ENCODE measurements around the gene DNAJC6. TPM values are rescaled to one million over a fixed set of nuclear protein-coding genes. Genes with fewer than 3 reads are reported as not detected.

DNAJC6 gene
- total RNA-seq, 1 experiment from 2014 or later, result 6.2 TPM

DNA sequence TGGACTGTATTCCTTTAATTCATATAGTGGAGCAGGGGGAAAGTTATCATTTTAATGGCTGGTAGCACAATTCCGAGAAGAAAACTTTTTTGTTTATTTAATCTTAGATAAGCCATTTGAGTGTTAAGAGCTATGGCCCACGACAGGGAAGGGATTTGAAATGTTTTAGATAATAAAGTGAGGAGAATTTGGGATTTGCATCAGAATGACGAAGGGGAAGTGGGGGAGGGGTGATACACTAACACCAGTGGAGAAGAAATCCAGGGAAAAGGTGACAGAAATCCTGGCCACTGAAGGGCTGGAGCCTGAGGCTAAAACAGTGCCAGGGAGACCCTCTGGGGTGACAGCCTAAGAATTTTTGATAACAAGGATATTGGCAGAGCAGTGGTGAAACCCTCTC is 132.1 kb downstream of the DNAJC6 start:
- Histone ChIP-seq H3K4me1 (no peaks in the 10 kb centered on the region), H3K4me3 (ENCODE audit: low read depth, low read length) (no peak overlapping the region), H3K9me3 (no peaks in the 10 kb centered on the region), H3K27me3 (replicated peaks; ENCODE audit: control insufficient read depth, insufficient read depth, low read length) (no peaks in the 10 kb centered on the region), H3K36me3 (ENCODE audit: control insufficient read depth, insufficient read depth, low read length) (no peaks in the 10 kb centered on the region)
- Mint-ChIP-seq H3K36me3 (ENCODE audit: insufficient read depth, unreplicated experiment) (no peaks in the 10 kb centered on the region), H3K27me3 (ENCODE audit: insufficient read depth, unreplicated experiment) (no peaks in the 10 kb centered on the region), H3K4me1 (ENCODE audit: low read depth, unreplicated experiment) (peaks cover 8% of the 10 kb centered on the region), H3K4me3 (ENCODE audit: unreplicated experiment) (no peak overlapping the region), H3K27ac (ENCODE audit: unreplicated experiment) (no peak overlapping the region), H3K9me3 (ENCODE audit: unreplicated experiment) (no peaks in the 10 kb centered on the region)
- DNase-seq, result no peak
- TF ChIP-seq CTCF (IDR thresholded peaks at IDR 0.05; ENCODE audit: insufficient read depth in 1 of 2, low read depth in 1 of 2, low read length in 1 of 2, severe bottlenecking in 1 of 2, unreplicated experiment in 1 of 2), result no peak
- intact Hi-C loops (cut with micrococcal nuclease; ENCODE audit: unreplicated experiment), result no loop called here
- no TSS peak for BruUV-seq (replicated peaks)
- POLR2A ChIA-PET, result no interaction called here
- CTCF ChIA-PET, result interaction anchor here (1.0 kb wide), 1 partner anchor 18 kb away, joined by 4 read pairs; no protein-coding TSS in a partner anchor

GRCh38 chr1:65442442-65442841 is 133.1 kb downstream of the DNAJC6 start:
- intact Hi-C loops (cut with micrococcal nuclease; ENCODE audit: unreplicated experiment), result no loop called here
- H3K4me1 ChIP-seq, result no peaks in the 10 kb centered on the region
- Mint-ChIP-seq H3K4me3 (ENCODE audit: unreplicated experiment) (no peak overlapping the region), H3K9me3 (ENCODE audit: unreplicated experiment) (no peaks in the 10 kb centered on the region), H3K27ac (ENCODE audit: unreplicated experiment) (no peak overlapping the region), H3K4me1 (ENCODE audit: low read depth, unreplicated experiment) (peaks cover 8% of the 10 kb centered on the region), H3K36me3 (ENCODE audit: insufficient read depth, unreplicated experiment) (no peaks in the 10 kb centered on the region), H3K27me3 (ENCODE audit: insufficient read depth, unreplicated experiment) (no peaks in the 10 kb centered on the region)
- H3K9me3 ChIP-seq, result no peaks in the 10 kb centered on the region
- CTCF ChIA-PET, result no interaction called here
- POLR2A ChIA-PET, result no interaction called here
- H3K4me3 ChIP-seq (ENCODE audit: low read depth, low read length), result no peak overlapping the region
- H3K27me3 ChIP-seq (replicated peaks; ENCODE audit: control insufficient read depth, insufficient read depth, low read length), result no peaks in the 10 kb centered on the region
- no peak for TF ChIP-seq CTCF (IDR thresholded peaks at IDR 0.05; ENCODE audit: insufficient read depth in 1 of 2, low read depth in 1 of 2, low read length in 1 of 2, severe bottlenecking in 1 of 2, unreplicated experiment in 1 of 2)
- DNase-seq, result no peak
- H3K36me3 ChIP-seq (ENCODE audit: control insufficient read depth, insufficient read depth, low read length), result no peaks in the 10 kb centered on the region
- BruUV-seq (replicated peaks), result no TSS peak

DNA sequence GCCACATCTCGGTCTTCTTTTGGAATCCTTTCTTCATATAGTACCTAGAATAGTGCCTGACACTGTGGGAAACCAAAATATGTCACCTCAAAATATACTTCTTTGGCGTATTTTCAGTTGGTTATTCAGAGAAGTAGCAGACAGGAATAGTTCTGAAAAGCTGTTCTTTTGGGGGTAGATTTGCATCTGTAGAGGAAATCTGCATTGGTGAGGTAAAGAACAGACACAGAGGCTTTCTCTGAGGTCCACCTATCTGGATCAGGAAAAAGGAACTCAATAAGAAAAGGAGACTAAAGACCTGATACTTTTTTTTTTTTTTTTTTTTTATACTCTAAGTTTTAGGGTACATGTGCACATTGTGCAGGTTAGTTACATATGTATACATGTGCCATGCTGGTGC is 134.3 kb downstream of the DNAJC6 start:
- CTCF ChIA-PET, result no interaction called here
- Histone ChIP-seq H3K4me3 (ENCODE audit: low read depth, low read length) (no peak overlapping the region), H3K36me3 (ENCODE audit: control insufficient read depth, insufficient read depth, low read length) (no peaks in the 10 kb centered on the region), H3K27me3 (replicated peaks; ENCODE audit: control insufficient read depth, insufficient read depth, low read length) (no peaks in the 10 kb centered on the region), H3K4me1 (no peaks in the 10 kb centered on the region), H3K9me3 (no peaks in the 10 kb centered on the region)
- Mint-ChIP-seq H3K9me3 (ENCODE audit: unreplicated experiment) (no peaks in the 10 kb centered on the region), H3K36me3 (ENCODE audit: insufficient read depth, unreplicated experiment) (no peaks in the 10 kb centered on the region), H3K4me1 (ENCODE audit: low read depth, unreplicated experiment) (peaks cover 8% of the 10 kb centered on the region), H3K27me3 (ENCODE audit: insufficient read depth, unreplicated experiment) (no peaks in the 10 kb centered on the region), H3K27ac (ENCODE audit: unreplicated experiment) (no peak overlapping the region), H3K4me3 (ENCODE audit: unreplicated experiment) (no peak overlapping the region)
- BruUV-seq (replicated peaks), result no TSS peak
- DNase-seq, result no peak
- POLR2A ChIA-PET, result no interaction called here
- intact Hi-C loops (cut with micrococcal nuclease; ENCODE audit: unreplicated experiment), result no loop called here
- no peak for TF ChIP-seq CTCF (IDR thresholded peaks at IDR 0.05; ENCODE audit: insufficient read depth in 1 of 2, low read depth in 1 of 2, low read length in 1 of 2, severe bottlenecking in 1 of 2, unreplicated experiment in 1 of 2)

All from Caco-2 (cell line).